PFSK-1 (cell line): Measurements from ENCODE around the gene PPP1R12B.

ENCODE experiments used
- FOXP2 ChIP-seq: optimal IDR thresholded peaks from 2 replicates; pipeline ENCODE3; 2011; ENCODE audit warnings: borderline replicate concordance, control low read depth, inconsistent platforms; ENCODE audit not compliant: insufficient read depth; ENCODE audit errors: extremely low read length, extremely low read depth
- POLR2AphosphoS5 ChIP-seq: IDR thresholded peaks from 2 replicates; pipeline ENCODE4 v1.6.1; 2012; ENCODE audit warnings: low read depth, mild to moderate bottlenecking, control low read depth, low read length, moderate library complexity
- REST ChIP-seq, 2 experiments: IDR thresholded peaks; 2 replicates each; pipeline versions ENCODE4 v1.6.1 to v1.8.0; 2011 to 2012; ENCODE audit warnings: low read depth in 2 of 2, low read length in 2 of 2, control low read depth in 1 of 2, inconsistent platforms in 1 of 2, mild to moderate bottlenecking in 1 of 2, moderate library complexity in 1 of 2; ENCODE audit not compliant: insufficient read depth in 1 of 2
- SIN3A ChIP-seq: IDR thresholded peaks from 2 replicates; pipeline ENCODE4 v1.6.1; 2012; ENCODE audit warnings: mild to moderate bottlenecking, low read length, moderate library complexity, borderline replicate concordance; ENCODE audit not compliant: insufficient read depth
- TAF1 ChIP-seq: IDR thresholded peaks from 2 replicates; pipeline ENCODE4 v1.6.1; 2012; ENCODE audit warnings: low read length, control low read depth, borderline replicate concordance; ENCODE audit not compliant: insufficient read depth

Gene PPP1R12B

GRCh38 chr1:202349206-202349928 lies 868 bp downstream of the PPP1R12B start:
- TF ChIP-seq TAF1 (no peak), FOXP2 (no peak), REST (IDR thresholded peaks at IDR 0.05; ENCODE audit: insufficient read depth in 1 of 2, low read depth in 2 of 2, low read length in 2 of 2) (no peak), POLR2AphosphoS5 (no peak), SIN3A (no peak)

- TF ChIP-seq POLR2AphosphoS5 = no peak
- TF ChIP-seq TAF1 = no peak
- no peak for TF ChIP-seq FOXP2
- no peak for TF ChIP-seq REST (IDR thresholded peaks at IDR 0.05; ENCODE audit: insufficient read depth in 1 of 2, low read depth in 2 of 2, low read length in 2 of 2)
- TF ChIP-seq SIN3A = no peak
Observed at GRCh38 chr1:202351725-202352124, 3.2 kb downstream of the PPP1R12B start.

GRCh38 chr1:202355944-202356553 lies 7.5 kb downstream of the PPP1R12B start:
- no peak for TF ChIP-seq TAF1
- TF ChIP-seq REST (IDR thresholded peaks at IDR 0.05; ENCODE audit: insufficient read depth in 1 of 2, low read depth in 2 of 2, low read length in 2 of 2) = no peak
- no peak for TF ChIP-seq FOXP2
- TF ChIP-seq POLR2AphosphoS5 = no peak
- no peak for TF ChIP-seq SIN3A

GRCh38 chr1:202357506-202357905 lies 9.0 kb downstream of the PPP1R12B start:
- TF ChIP-seq POLR2AphosphoS5 (no peak), REST (IDR thresholded peaks at IDR 0.05; ENCODE audit: insufficient read depth in 1 of 2, low read depth in 2 of 2, low read length in 2 of 2) (no peak), SIN3A (no peak), TAF1 (no peak), FOXP2 (no peak)
